ENCODE results near the gene PTPN14. TPM values are rescaled to one million over a fixed set of nuclear protein-coding genes. Genes with fewer than 3 reads are reported as not detected.

The PTPN14 gene
- total RNA-seq, 1 experiment from 2014 or later, result 47.7 TPM

DNA sequence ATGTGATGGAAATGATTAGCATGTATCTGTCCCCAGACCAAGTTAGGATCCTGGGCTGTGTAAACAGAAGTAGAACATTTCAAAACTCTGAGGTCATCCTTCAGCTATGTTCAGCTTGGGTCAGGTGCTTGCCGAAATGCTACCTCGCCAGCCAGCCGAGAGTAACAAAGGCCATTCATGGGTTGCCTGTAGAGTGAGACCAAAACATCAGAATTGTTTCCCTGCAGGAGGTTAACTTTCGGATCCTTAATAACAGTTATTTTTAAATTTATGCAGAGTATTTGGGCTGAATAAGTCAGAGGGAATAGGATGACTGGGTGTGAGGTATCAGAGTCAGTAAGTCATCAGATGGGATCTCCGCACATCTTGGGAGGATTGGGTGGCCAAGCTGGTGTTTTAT is 234.8 kb downstream of the PTPN14 start:
- peak; percentile 41 for DNase-seq (ENCODE audit: low read depth)

DNA sequence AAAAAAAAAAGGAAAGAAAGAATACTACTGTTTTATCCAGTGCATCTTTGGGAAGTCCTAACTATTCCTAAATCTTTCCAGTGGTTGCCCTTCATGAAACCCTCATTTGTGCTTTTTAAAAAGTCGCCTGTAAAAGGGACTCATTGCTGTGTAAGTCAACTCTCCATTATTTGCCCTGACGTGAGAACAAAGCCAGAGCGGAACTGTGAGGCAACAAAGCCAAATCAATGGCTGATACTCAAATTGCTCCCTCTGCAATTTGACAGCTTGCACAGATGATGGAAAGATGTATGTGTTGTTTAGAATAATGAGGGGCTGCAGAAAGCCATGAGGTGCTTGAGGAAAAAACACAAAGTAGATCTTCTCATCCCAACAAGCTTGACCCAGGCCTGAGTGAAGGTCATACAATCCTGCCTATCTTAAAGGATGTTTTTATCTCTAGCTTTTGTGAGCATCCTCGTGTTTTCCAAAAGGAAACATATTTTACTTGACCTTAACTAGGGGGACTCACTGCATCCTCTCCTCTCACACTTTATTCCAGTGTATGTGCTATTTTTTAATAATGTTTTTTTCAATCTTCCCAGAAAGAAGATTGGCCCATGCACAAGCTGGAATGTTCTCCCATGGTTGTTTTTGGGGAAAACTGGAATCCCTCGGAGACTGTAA is 237.1 kb downstream of the PTPN14 start:
- DNase-seq (ENCODE audit: low read depth), result no peak

DNA sequence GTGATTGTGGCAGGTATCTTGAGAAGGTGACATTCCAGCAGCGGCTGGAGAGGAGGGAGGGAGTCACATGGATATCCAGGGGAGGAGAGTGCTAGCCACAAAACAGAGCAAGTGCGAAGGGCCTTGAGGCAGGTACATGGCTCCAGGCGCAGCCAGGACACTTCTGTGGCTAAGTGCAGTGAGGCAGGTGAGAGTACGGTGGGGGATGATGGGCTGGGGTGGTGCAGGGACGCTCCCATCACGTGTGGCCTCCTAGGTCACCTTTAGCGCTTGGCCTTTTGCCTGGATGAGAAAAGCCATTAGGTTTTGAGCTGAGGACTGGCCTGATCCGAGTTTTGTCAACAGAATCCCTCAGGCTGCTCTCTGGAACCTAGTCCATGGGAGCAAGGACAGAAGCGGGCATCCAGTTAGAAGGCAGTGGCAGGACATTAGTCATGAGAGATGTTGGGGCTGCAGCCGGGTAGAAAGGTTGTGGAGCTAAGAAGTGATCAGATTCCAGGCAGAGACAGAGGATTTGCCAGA is 238.8 kb downstream of the PTPN14 start:
- no peak for DNase-seq (ENCODE audit: low read depth)

DNA sequence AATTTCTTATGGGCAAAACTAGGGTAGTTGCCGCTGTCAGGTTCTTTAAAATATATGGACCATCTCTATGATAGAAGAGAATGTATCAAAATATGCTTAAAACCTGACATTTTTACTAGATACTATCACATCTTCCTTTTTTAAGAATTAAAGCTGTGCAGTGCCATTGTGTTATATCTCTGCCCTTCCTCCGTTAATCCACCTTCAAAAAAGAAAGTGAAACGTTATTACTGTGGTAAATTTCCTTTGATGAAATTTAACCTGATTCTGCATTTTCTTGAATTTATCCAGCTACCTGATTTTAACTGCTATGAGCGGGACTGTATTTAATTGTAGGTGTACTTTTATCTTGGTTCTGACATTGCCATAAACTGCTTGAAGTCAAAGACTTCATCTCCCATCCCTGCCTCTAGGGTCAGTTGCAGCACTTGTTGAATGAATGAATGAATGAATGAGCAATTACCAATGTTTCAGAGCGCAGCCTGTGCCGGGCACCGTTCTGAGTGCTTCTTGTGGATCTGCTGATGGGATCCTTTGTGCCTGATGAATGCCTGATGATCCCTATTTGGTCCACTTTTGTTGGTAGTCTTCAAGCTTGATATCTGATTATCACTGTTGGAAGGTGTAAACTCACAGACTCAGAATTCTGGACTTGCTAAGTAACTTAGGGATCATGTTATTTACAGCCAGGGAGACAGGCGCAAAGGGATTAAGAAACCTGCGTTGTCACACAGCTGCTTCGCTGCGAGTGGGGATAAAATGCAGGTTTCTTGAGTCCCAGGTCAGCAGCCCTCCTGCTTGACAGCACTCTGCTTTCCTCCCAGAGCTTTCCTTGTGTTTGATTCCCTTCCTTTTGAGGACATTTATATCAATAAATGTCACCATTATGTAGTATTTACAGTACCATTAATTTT is 240.4 kb downstream of the PTPN14 start:
- no peak for DNase-seq (ENCODE audit: low read depth)

DNA sequence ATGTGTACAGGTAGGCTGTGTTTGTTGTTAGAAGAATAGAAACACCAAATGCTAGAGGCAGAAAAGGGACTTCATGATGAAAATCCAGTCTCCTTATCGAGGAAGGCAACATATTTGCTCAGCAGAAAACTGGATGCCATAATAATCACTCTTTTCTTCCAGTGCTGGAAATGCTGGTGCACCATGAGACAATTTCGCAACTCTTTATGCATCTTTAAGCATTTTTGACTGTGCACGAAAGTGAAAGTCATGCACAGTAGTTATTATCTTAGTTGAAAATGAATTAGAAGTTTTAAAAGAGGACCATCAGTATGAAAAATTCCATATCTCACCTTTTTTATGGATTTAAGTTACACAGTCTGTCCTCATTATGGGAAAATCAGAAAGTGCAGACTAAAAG is 241.4 kb downstream of the PTPN14 start:
- DNase-seq (ENCODE audit: low read depth), result no peak

DNA sequence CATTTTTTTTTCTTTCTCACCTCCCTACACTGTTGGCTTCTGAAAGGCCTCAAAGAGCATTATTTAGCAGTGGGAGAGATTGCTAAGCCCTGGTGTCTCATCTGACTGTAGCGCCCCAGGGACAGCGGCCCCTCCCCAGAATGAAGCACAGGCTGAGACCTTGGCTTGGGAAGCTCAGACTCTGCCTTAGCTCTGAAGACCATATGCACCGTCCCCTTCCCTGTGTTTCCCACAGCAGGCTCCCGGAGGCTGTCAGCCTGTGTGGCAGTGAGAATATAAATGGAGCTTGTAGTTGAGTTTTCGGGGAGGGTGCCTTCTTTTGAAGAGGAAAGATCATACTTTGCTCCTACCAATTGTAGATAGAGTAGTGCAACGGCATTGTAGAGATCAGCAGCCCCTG is 245.1 kb downstream of the PTPN14 start:
- no peak for DNase-seq (ENCODE audit: low read depth)

DNA sequence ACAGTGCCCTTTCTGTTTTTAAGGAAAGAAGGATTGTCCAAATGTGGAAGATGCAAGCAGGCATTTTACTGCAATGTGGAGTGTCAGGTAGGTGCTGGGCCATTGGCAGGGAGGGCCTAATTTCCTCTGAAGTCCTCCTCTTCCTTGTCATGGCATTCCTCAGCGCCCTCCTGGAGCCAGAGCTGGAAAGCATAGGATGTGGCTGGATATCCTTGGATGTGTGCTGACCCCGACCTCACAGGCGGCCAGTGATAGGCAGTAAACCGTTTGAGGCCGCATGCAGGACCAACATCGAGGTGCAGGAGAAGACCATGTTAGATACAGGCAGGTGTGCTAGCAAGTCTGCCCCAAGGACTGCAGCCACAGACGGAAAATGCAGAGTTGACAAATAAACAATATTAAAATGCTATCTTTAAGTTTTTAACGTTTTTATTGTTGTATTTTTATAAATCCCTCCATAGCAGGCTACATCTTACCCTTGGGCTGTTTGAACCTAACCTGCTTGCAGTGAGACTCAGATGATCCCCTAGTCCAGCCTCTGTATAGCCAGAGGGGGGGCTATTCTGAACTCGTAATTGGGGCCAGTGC is 246.1 kb downstream of the PTPN14 start:
- no peak for DNase-seq (ENCODE audit: low read depth)

DNA sequence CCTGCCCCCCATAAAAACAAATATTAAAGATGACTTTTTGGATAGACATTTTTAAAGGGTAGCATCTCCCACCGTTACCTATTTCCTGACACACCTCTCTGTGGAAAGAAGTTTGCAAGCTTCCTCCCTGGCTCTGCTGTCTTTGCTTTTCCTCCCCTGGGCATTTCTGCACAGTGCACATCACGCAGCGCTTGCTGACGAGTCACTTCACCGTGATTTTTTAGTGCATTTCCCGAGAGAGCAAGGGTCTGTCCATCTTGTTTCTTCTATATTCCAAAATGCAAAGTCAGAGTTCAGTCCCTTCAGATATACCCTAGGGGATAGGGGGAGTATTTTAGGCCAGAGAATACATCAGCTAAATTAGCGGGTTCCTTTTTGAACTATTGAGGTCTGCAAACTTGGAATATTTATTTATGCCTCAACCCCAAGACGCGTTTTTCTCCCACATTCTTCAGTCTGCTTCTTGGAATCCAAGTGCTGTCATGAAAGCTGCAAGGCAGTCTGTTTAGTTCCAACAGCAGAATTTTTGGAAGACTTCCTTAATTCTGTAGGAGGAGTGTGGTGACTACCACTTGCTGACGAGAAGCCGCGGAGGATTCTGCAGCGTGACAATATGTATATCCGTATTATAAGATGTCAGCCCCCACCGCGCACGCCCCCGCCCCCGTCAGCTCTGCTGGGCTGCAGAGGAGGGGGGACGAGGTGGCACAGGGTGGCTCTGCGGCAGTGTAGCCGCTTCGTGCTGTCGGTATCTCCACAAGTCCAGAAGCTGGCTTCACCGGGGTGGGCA is 248.1 kb downstream of the PTPN14 start:
- no peak for DNase-seq (ENCODE audit: low read depth)

DNA sequence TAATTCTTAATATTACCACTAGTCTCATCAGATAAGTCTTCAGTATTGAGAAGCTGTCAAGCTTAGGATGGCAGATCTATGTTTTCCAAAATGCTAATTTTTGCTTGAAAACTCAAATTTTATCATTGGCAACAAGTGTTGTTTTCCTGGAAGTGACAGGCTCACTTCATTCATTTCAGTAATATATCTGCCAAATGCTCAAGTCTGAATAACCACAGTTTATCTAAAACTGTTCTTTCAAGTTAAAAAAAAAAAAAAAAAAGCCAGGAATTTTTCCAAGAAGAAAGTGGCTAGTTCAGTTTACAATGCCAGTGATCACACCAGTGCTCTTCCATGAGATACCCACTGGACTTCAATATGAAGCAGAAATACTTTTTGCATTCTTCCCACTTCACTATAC is 249.9 kb downstream of the PTPN14 start:
- no peak for DNase-seq (ENCODE audit: low read depth)

DNA sequence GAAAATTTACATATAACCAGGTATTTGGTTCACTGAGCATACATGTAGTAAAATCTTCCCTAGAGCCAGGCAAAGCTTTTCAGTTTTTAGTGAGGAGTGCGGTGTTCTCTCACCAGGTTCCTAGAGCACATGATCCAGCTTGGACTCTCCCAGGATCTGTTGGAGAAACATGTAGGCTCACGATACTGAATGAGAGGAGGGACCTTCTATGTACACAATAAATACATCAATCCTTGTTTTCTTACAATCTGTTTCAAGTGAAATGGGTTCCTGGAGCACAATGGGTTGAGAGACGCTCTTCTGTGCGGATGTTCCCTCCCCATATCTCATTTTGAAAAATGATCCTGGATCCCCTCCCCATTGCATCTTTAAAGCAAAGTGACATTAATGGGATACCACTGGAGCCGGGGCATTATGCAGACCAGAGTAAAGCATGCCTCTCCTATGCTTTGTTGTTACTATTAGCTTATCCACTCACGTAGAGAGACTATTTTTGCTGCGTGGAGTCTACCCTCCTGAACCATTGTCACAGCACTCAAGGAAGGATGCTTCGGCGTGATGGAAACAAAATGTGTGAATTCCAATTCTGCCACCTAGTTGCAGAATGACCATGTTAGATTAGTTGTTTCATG is 251.1 kb downstream of the PTPN14 start:
- no peak for DNase-seq (ENCODE audit: low read depth)

Other genes with a start within 250 kb of the PTPN14 start
- gene CENPF, start 51.6 kb upstream of the PTPN14 start, total RNA-seq (2014; rRNA removed), result 199 and 222 TPM in 2 replicates